MM.1S (cell line): ENCODE data around the gene MCTP2.

ENCODE experiments used
- EZH2 ChIP-seq: fragments of 300-600 bp; sonication (generic); optimal IDR thresholded peaks from 2 replicates; pipeline ENCODE3; 2017; ENCODE audit warnings: low read depth, mild to moderate bottlenecking, antibody characterized with exemption, low read length, mixed read lengths
- EZH2phosphoT487 ChIP-seq: fragments of 300-600 bp; sonication (generic); IDR thresholded peaks from 2 replicates; pipeline ENCODE4 v1.6.1; 2018; ENCODE audit warnings: antibody characterized with exemption, low read length
- TF ChIP-seq, protein P1 (sequence below): fragments of 300-600 bp; sonication (generic); IDR thresholded peaks from 2 replicates; pipeline ENCODE4 v1.5.1; 2016; ENCODE audit warnings: antibody characterized with exemption, low read length, mixed read lengths

DNA sequence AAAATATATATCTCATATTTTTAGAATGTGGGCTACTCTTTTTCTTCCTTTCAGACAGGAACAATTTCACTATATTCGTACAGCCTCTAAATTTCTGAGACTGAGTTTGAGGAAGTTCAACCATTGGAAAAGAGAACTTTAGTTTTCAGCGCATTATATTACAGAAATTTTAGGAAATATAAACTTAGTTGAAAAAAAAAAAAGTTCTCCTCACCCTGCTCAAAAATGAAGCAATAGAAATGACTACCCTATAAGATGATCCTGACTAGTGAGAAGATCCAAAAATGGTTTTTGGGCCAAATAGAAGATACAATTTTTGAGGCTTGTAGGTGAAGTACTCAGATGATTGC is 139.6 kb downstream of the MCTP2 start:
- TF ChIP-seq, protein P1, sequence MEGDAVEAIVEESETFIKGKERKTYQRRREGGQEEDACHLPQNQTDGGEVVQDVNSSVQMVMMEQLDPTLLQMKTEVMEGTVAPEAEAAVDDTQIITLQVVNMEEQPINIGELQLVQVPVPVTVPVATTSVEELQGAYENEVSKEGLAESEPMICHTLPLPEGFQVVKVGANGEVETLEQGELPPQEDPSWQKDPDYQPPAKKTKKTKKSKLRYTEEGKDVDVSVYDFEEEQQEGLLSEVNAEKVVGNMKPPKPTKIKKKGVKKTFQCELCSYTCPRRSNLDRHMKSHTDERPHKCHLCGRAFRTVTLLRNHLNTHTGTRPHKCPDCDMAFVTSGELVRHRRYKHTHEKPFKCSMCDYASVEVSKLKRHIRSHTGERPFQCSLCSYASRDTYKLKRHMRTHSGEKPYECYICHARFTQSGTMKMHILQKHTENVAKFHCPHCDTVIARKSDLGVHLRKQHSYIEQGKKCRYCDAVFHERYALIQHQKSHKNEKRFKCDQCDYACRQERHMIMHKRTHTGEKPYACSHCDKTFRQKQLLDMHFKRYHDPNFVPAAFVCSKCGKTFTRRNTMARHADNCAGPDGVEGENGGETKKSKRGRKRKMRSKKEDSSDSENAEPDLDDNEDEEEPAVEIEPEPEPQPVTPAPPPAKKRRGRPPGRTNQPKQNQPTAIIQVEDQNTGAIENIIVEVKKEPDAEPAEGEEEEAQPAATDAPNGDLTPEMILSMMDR, result no peak
- TF ChIP-seq EZH2 (no peak), EZH2phosphoT487 (no peak)
